Measurements from ENCODE around the gene SLFN11. TPM values are rescaled to one million over a fixed set of nuclear protein-coding genes. Genes with fewer than 3 reads are reported as not detected.

SLFN11 gene
- total RNA-seq, 1 donor from 2014 or later: 23.8 TPM

DNA sequence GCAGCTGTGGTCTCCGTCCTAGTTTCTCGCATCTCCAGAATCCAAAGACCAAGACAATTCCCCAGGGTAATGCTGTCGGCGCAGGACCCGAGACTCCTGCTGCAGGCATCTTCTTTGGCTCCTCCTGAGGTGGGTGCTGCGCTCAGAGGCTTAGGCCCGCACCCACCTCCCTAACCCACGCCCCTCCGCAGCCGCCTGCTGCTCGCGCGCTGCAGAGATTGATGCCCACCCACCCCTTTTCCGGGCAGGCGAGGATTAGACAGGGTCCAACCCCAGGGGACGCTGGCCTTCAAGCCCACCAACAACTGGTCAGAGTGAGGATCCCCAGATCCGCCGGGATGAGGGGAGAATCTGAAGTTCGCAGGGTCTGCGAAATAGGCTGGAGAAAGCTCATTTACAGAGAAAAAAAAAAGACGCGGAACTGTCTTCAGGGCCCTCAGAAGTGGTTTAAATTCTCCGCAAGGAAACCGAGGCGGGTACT lies 27.9 kb downstream of the SLFN11 start:
- Mint-ChIP-seq H3K27ac (ENCODE audit: unreplicated experiment) (no peak overlapping the region), H3K4me3 (ENCODE audit: unreplicated experiment) (peak overlapping the region; percentile 71), H3K27me3 (ENCODE audit: unreplicated experiment) (peaks cover 58% of the 10 kb centered on the region), H3K36me3 (ENCODE audit: unreplicated experiment) (peaks cover 3% of the 10 kb centered on the region), H3K9me3 (ENCODE audit: unreplicated experiment) (peaks cover 11% of the 10 kb centered on the region), H3K4me1 (ENCODE audit: unreplicated experiment) (peaks cover 13% of the 10 kb centered on the region)
- DNase-seq (ENCODE audit: extremely low spot score, unreplicated experiment): no peak
- TF ChIP-seq, protein P1, sequence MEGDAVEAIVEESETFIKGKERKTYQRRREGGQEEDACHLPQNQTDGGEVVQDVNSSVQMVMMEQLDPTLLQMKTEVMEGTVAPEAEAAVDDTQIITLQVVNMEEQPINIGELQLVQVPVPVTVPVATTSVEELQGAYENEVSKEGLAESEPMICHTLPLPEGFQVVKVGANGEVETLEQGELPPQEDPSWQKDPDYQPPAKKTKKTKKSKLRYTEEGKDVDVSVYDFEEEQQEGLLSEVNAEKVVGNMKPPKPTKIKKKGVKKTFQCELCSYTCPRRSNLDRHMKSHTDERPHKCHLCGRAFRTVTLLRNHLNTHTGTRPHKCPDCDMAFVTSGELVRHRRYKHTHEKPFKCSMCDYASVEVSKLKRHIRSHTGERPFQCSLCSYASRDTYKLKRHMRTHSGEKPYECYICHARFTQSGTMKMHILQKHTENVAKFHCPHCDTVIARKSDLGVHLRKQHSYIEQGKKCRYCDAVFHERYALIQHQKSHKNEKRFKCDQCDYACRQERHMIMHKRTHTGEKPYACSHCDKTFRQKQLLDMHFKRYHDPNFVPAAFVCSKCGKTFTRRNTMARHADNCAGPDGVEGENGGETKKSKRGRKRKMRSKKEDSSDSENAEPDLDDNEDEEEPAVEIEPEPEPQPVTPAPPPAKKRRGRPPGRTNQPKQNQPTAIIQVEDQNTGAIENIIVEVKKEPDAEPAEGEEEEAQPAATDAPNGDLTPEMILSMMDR (IDR thresholded peaks at IDR 0.05): no peak

DNA sequence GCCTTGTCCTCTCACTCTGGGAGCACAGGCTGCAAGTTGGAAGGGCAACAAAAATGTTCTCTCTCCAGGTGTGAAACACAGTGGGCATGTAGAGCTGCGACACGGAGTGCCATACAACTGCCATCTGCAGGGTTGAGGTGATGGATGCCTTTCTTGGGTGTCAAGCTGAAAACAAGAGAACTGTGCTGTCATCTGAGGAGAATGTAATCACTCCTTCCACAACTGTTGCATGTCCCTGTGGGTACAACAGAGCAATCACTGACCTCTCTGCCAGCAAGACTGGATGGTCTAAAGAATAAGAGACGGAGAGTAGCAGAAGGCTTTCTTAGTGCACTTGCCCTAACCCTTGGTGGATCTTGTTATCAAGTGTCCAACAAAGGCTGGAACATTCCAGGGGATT lies 29.2 kb downstream of the SLFN11 start:
- DNase-seq (ENCODE audit: extremely low spot score, unreplicated experiment): no peak
- Mint-ChIP-seq H3K36me3 (ENCODE audit: unreplicated experiment) (peaks cover 5% of the 10 kb centered on the region), H3K9me3 (ENCODE audit: unreplicated experiment) (peaks cover 17% of the 10 kb centered on the region), H3K27ac (ENCODE audit: unreplicated experiment) (no peak overlapping the region), H3K4me3 (ENCODE audit: unreplicated experiment) (no peak overlapping the region), H3K4me1 (ENCODE audit: unreplicated experiment) (peaks cover 13% of the 10 kb centered on the region), H3K27me3 (ENCODE audit: unreplicated experiment) (peaks cover 68% of the 10 kb centered on the region)
- TF ChIP-seq, protein P1 (IDR thresholded peaks at IDR 0.05): no peak

DNA sequence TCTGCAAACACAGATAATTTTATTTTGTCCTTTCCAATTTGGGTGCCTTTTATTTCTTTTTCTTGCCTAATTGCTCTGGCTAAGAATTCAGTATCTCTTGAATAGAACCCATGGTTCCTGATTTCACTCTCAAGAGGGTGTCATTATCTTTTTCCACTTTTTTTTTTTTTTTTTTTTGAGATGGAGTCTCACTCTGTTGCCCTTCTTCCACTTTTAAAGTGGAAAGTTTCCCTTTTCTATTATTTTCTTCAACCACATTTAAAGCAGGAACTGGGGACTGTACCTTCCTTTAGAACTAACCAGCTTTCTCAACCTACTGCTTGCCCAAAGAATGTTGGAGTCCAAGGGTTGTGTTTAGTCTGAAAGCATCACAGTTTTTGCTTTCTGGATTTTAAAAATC lies 31.1 kb downstream of the SLFN11 start:
- Mint-ChIP-seq H3K9me3 (ENCODE audit: unreplicated experiment) (peaks cover 17% of the 10 kb centered on the region), H3K36me3 (ENCODE audit: unreplicated experiment) (peaks cover 3% of the 10 kb centered on the region), H3K27ac (ENCODE audit: unreplicated experiment) (no peak overlapping the region), H3K4me1 (ENCODE audit: unreplicated experiment) (peaks cover 13% of the 10 kb centered on the region), H3K4me3 (ENCODE audit: unreplicated experiment) (no peak overlapping the region), H3K27me3 (ENCODE audit: unreplicated experiment) (peaks cover 78% of the 10 kb centered on the region)
- no peak for DNase-seq (ENCODE audit: extremely low spot score, unreplicated experiment)
- TF ChIP-seq, protein P1 (IDR thresholded peaks at IDR 0.05): no peak

- TF ChIP-seq, protein P1 (IDR thresholded peaks at IDR 0.05): no peak
- Mint-ChIP-seq H3K4me1 (ENCODE audit: unreplicated experiment) (peaks cover 8% of the 10 kb centered on the region), H3K27ac (ENCODE audit: unreplicated experiment) (no peak overlapping the region), H3K27me3 (ENCODE audit: unreplicated experiment) (peaks cover 81% of the 10 kb centered on the region), H3K9me3 (ENCODE audit: unreplicated experiment) (peaks cover 17% of the 10 kb centered on the region), H3K36me3 (ENCODE audit: unreplicated experiment) (peaks cover 3% of the 10 kb centered on the region), H3K4me3 (ENCODE audit: unreplicated experiment) (no peak overlapping the region)
- no peak for DNase-seq (ENCODE audit: extremely low spot score, unreplicated experiment)
Measured at GRCh38 chr17:35341411-35341992, 31.9 kb downstream of the SLFN11 start.

DNA sequence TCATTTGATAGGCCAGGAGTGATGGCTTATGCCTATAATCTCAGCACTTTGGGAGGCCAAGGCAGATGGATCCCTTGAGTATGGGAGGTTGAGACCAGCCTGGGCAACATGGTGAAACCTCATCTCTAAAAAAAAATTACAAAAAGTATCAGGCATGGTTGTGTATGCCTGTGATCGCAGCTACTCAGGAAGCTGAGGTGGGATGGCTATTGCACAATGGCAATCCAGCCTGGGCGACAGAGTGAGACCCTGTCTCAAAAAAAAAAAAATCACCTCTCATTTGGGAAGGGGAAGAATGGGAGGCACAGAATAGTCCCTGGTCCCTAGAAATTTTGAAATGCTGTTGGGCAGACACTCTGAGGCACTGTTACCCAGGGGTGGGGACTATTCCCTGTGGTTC lies 35.2 kb downstream of the SLFN11 start:
- peaks cover 3% of the 10 kb centered on the region for H3K36me3 Mint-ChIP-seq (ENCODE audit: unreplicated experiment)
- H3K4me1 Mint-ChIP-seq (ENCODE audit: unreplicated experiment): no peaks in the 10 kb centered on the region
- peaks cover 80% of the 10 kb centered on the region for H3K27me3 Mint-ChIP-seq (ENCODE audit: unreplicated experiment)
- peaks cover 17% of the 10 kb centered on the region for H3K9me3 Mint-ChIP-seq (ENCODE audit: unreplicated experiment)
- H3K27ac Mint-ChIP-seq (ENCODE audit: unreplicated experiment): no peak overlapping the region
- no peak overlapping the region for H3K4me3 Mint-ChIP-seq (ENCODE audit: unreplicated experiment)
- DNase-seq (ENCODE audit: extremely low spot score, unreplicated experiment): no peak
- TF ChIP-seq, protein P1 (IDR thresholded peaks at IDR 0.05): no peak
